Left forelimb (tissue), 1 donor: ENCODE results near the gene ACTN4.

Experiments used
- DNase-seq: peaks from one replicate; pipeline ENCODE4 v3.0.0-alpha.2; 2018; ENCODE audit warnings: low spot score

ACTN4 gene

GRCh38 chr19:38661136-38661535 is 13.7 kb downstream of the ACTN4 start:
- DNase-seq = no peak

GRCh38 chr19:38661996-38662395 is 14.5 kb downstream of the ACTN4 start:
- no peak for DNase-seq

GRCh38 chr19:38662537-38663155 is 15.2 kb downstream of the ACTN4 start:
- no peak for DNase-seq

GRCh38 chr19:38663156-38663651 is 15.8 kb downstream of the ACTN4 start:
- DNase-seq = no peak

- DNase-seq = no peak
These were observed 16.6 kb downstream of the ACTN4 start for GRCh38 chr19:38663957-38664502.

GRCh38 chr19:38664503-38665211 is 17.2 kb downstream of the ACTN4 start:
- DNase-seq = no peak

- DNase-seq = no peak
These were observed 17.9 kb downstream of the ACTN4 start for GRCh38 chr19:38665219-38665931.

GRCh38 chr19:38665950-38666662 is 18.7 kb downstream of the ACTN4 start:
- no peak for DNase-seq

GRCh38 chr19:38666663-38667511 is 19.4 kb downstream of the ACTN4 start:
- no peak for DNase-seq

GRCh38 chr19:38667661-38668171 is 20.3 kb downstream of the ACTN4 start:
- DNase-seq = no peak

- DNase-seq = no peak
These were observed 22.1 kb downstream of the ACTN4 start for GRCh38 chr19:38669552-38669951.

- DNase-seq = no peak
These were observed 23.5 kb downstream of the ACTN4 start for GRCh38 chr19:38670921-38671398.

GRCh38 chr19:38671654-38672053 is 24.2 kb downstream of the ACTN4 start:
- DNase-seq = no peak

GRCh38 chr19:38673030-38673429 is 25.6 kb downstream of the ACTN4 start:
- DNase-seq = no peak

- DNase-seq = no peak
These were observed 27.1 kb downstream of the ACTN4 start for GRCh38 chr19:38674388-38675171.

- DNase-seq = no peak
These were observed 28.2 kb downstream of the ACTN4 start for GRCh38 chr19:38675611-38676010.

- no peak for DNase-seq
These were observed 28.8 kb downstream of the ACTN4 start for GRCh38 chr19:38676023-38676877.

GRCh38 chr19:38676878-38677646 is 29.6 kb downstream of the ACTN4 start:
- no peak for DNase-seq
